Upper lobe of left lung (tissue), 6 donors: ENCODE measurements around the gene WFDC11. TPM values are rescaled to one million over a fixed set of nuclear protein-coding genes. Genes with fewer than 3 reads are reported as not detected.
"Not testable (repeated sequence)": the region's sequence is repeated elsewhere in the genome, so short reads cannot be mapped to it uniquely, and the experiment has no call there.

Experiments used
- ATAC-seq, 2 donors: fragments of 200-7000 bp; cut with Tn5 transposase; one replicate each; pipeline ENCODE4 v1.9.1; 2022; ENCODE audit warnings: mild to moderate bottlenecking in 2 of 2, moderate library complexity in 2 of 2; ENCODE audit not compliant: low FRiP score in 2 of 2
- DNase-seq, 2 donors: peaks; one replicate each; pipeline ENCODE4 v3.0.0-alpha.2; 2019 to 2020
- H3K27ac ChIP-seq, 4 donors: fragments of 200-600 bp; sonication (generic); one replicate each; pipeline ENCODE4 v1.5.1; 2016 to 2019
- H3K27me3 ChIP-seq, 4 donors: fragments of 200-600 bp; sonication (generic); one replicate each; pipeline ENCODE4 v1.5.1; 2017 to 2019
- H3K36me3 ChIP-seq, 4 donors: fragments of 200-600 bp; sonication (generic); one replicate each; pipeline ENCODE4 v1.5.1; 2016 to 2019
- H3K4me1 ChIP-seq, 4 donors: fragments of 200-600 bp; sonication (generic); one replicate each; pipeline ENCODE4 v1.5.1; 2018 to 2019
- H3K4me3 ChIP-seq, 4 donors: fragments of 200-600 bp; sonication (generic); one replicate each; pipeline ENCODE4 v1.5.1; 2017 to 2019; ENCODE audit warnings: mild to moderate bottlenecking in 2 of 4, moderate library complexity in 1 of 4
- H3K9me3 ChIP-seq, 4 donors: fragments of 200-600 bp; sonication (generic); one replicate each; pipeline ENCODE4 v1.5.1; 2018 to 2019
- CTCF ChIP-seq, 6 experiments: fragments of 450-650 bp in 4 of 6; fragments of 200-600 bp in 2 of 6; sonication (generic) in 2 of 6; IDR thresholded peaks; one replicate each; pipeline ENCODE4 v1.5.1; 2016 to 2019; ENCODE audit warnings: antibody characterized with exemption in 6 of 6
- EP300 ChIP-seq, 4 donors: sonication (generic); formaldehyde crosslinking; IDR thresholded peaks; one replicate each; pipeline ENCODE4 v1.5.1; 2017; ENCODE audit warnings: antibody characterized with exemption in 4 of 4, control low read depth in 2 of 4
- POLR2A ChIP-seq, 4 donors: fragments of 450-650 bp; IDR thresholded peaks; one replicate each; pipeline ENCODE4 v1.5.1; 2016 to 2017; ENCODE audit warnings: antibody characterized with exemption in 4 of 4, mild to moderate bottlenecking in 2 of 4
- POLR2AphosphoS5 ChIP-seq, 2 donors: sonication (generic); formaldehyde crosslinking; IDR thresholded peaks; one replicate each; pipeline ENCODE4 v1.5.1; 2017; ENCODE audit warnings: antibody characterized with exemption in 2 of 2
- WGBS, 2 donors: methylation state at CpG; one replicate each; pipeline ENCODE4 v1.1.5; 2017 to 2018; 5-methylcytosine and 5-hydroxymethylcytosine counted together
- total RNA-seq, 6 donors: library from RNA; depleted of rRNA in 4 of 6; stranded (reverse); fragments of >200 nt in 4 of 6; gene quantifications; one replicate each; pipeline versions ENCODE4 v1.1.0 to v1.2.1, GENCODE V29; 2016 to 2021
- donor health status: DM: no; HTN: no; CAD: no; lungs with moderate emphysema.
- donor health status: DM: no; HTN: yes; CAD: no; lungs with severe emphysema.

The WFDC11 gene
- total RNA-seq, 6 donors from 2014 or later = not detected

GRCh38 chr20:45695496-45695895 is 25.5 kb upstream of the WFDC11 start:
- Histone ChIP-seq H3K36me3 (no peaks in the 10 kb centered on the region), H3K9me3 (no peaks in the 10 kb centered on the region), H3K4me3 (no peak overlapping the region), H3K27ac (no peak overlapping the region), H3K4me1 (no peaks in the 10 kb centered on the region), H3K27me3 (no peaks in the 10 kb centered on the region)
- ATAC-seq (no peak), DNase-seq (no peak)
- TF ChIP-seq CTCF (IDR thresholded peaks at IDR 0.05) = no peak
- no peak for TF ChIP-seq EP300 (IDR thresholded peaks at IDR 0.05)
- no peak for TF ChIP-seq POLR2AphosphoS5 (IDR thresholded peaks at IDR 0.05)
- TF ChIP-seq POLR2A (IDR thresholded peaks at IDR 0.05) = no peak
- WGBS, 2 donors = 89 to 93% methylated on average over 2 of the region's 2 CpGs

GRCh38 chr20:45693346-45693745 is 23.3 kb upstream of the WFDC11 start:
- not testable (repeated sequence) for H3K27ac ChIP-seq, ATAC-seq, H3K4me3 ChIP-seq, H3K36me3 ChIP-seq, H3K4me1 ChIP-seq, H3K9me3 ChIP-seq, H3K27me3 ChIP-seq
- WGBS, 2 donors = 76 to 86% methylated on average over 3 to 12 of the region's 12 CpGs
- DNase-seq = peak in 1 of 2 donors; percentile 27

GRCh38 chr20:45685896-45686295 is 15.9 kb upstream of the WFDC11 start:
- DNase-seq = no peak
- 65 to 75% methylated on average over 3 of the region's 3 CpGs for WGBS, 2 donors
- Histone ChIP-seq H3K27ac (no peak overlapping the region), H3K9me3 (peaks cover 0 to 1% (median 0%) of the 10 kb centered on the region in 4 donors), H3K36me3 (no peaks in the 10 kb centered on the region), H3K4me1 (no peaks in the 10 kb centered on the region), H3K4me3 (no peak overlapping the region), H3K27me3 (no peaks in the 10 kb centered on the region)
- TF ChIP-seq EP300 (IDR thresholded peaks at IDR 0.05) = no peak
- TF ChIP-seq POLR2A (IDR thresholded peaks at IDR 0.05) = no peak
- TF ChIP-seq CTCF (IDR thresholded peaks at IDR 0.05) = no peak
- no peak for TF ChIP-seq POLR2AphosphoS5 (IDR thresholded peaks at IDR 0.05)
- ATAC-seq = peak in 1 of 2 donors; percentile 28

GRCh38 chr20:45679650-45680049 is 9.6 kb upstream of the WFDC11 start:
- Histone ChIP-seq H3K27ac (no peak overlapping the region), H3K9me3 (peaks cover 4 to 28% (median 21%) of the 10 kb centered on the region in 4 donors), H3K27me3 (no peaks in the 10 kb centered on the region), H3K4me3 (no peak overlapping the region), H3K36me3 (no peaks in the 10 kb centered on the region), H3K4me1 (no peaks in the 10 kb centered on the region)
- TF ChIP-seq EP300 (IDR thresholded peaks at IDR 0.05) = no peak
- no peak for TF ChIP-seq CTCF (IDR thresholded peaks at IDR 0.05)
- TF ChIP-seq POLR2AphosphoS5 (IDR thresholded peaks at IDR 0.05) = no peak
- TF ChIP-seq POLR2A (IDR thresholded peaks at IDR 0.05) = no peak
- no peak for ATAC-seq
- DNase-seq = no peak

GRCh38 chr20:45672765-45673164 is 2.7 kb upstream of the WFDC11 start:
- no peak overlapping the region for H3K27ac ChIP-seq
- DNase-seq (no peak), ATAC-seq (no peak)
- no peaks in the 10 kb centered on the region for H3K36me3 ChIP-seq
- H3K27me3 ChIP-seq = no peaks in the 10 kb centered on the region
- TF ChIP-seq POLR2A (IDR thresholded peaks at IDR 0.05) = no peak
- no peak for TF ChIP-seq EP300 (IDR thresholded peaks at IDR 0.05)
- TF ChIP-seq CTCF (IDR thresholded peaks at IDR 0.05) = no peak
- no peak for TF ChIP-seq POLR2AphosphoS5 (IDR thresholded peaks at IDR 0.05)
- H3K4me1 ChIP-seq = no peaks in the 10 kb centered on the region
- peaks cover 0 to 4% (median under 1%) of the 10 kb centered on the region in 4 donors for H3K9me3 ChIP-seq
- no peak overlapping the region for H3K4me3 ChIP-seq

GRCh38 chr20:45657038-45657437 is 13.0 kb downstream of the WFDC11 start:
- not testable (repeated sequence) for DNase-seq, H3K36me3 ChIP-seq, H3K9me3 ChIP-seq, H3K27me3 ChIP-seq, ATAC-seq, H3K27ac ChIP-seq, H3K4me1 ChIP-seq, H3K4me3 ChIP-seq
- WGBS, 2 donors = 75 to 81% methylated on average over 3 of the region's 3 CpGs

- not testable (repeated sequence) for H3K4me3 ChIP-seq, H3K4me1 ChIP-seq, H3K36me3 ChIP-seq, H3K27me3 ChIP-seq, ATAC-seq, H3K27ac ChIP-seq, H3K9me3 ChIP-seq
- 52 to 64% methylated on average over 7 of the region's 7 CpGs for WGBS, 2 donors
- DNase-seq = peak; percentile 26 to 82
These were observed 18.3 kb downstream of the WFDC11 start for GRCh38 chr20:45651726-45652125.
